Activated naive CD8-positive, alpha-beta T cell treated with anti-CD3 and anti-CD28 coated beads for 36 hours (primary cell): ENCODE measurements around the gene CPNE7. TPM values are rescaled to one million over a fixed set of nuclear protein-coding genes. Genes with fewer than 3 reads are reported as not detected.

Source experiments
- DNase-seq: peaks from one replicate; pipeline ENCODE4 v3.0.0; 2021
- H3K27ac Mint-ChIP-seq: one replicate; pipeline ENCODE4 v1.8.0; 2022; ENCODE audit warnings: mild to moderate bottlenecking, moderate library complexity, mixed read lengths
- H3K27me3 Mint-ChIP-seq: one replicate; pipeline ENCODE4 v1.8.0; 2022; ENCODE audit warnings: mild to moderate bottlenecking, mixed read lengths
- H3K36me3 Mint-ChIP-seq: one replicate; pipeline ENCODE4 v1.8.0; 2021; ENCODE audit warnings: mild to moderate bottlenecking, mixed read lengths
- H3K4me1 Mint-ChIP-seq: one replicate; pipeline ENCODE4 v1.8.0; 2021; ENCODE audit warnings: mixed read lengths
- H3K4me3 Mint-ChIP-seq: one replicate; pipeline ENCODE4 v1.8.0; 2022; ENCODE audit warnings: mild to moderate bottlenecking, moderate library complexity, mixed read lengths
- H3K9me3 Mint-ChIP-seq: one replicate; pipeline ENCODE4 v1.8.0; 2022; ENCODE audit warnings: mixed read lengths
- total RNA-seq, 2 experiments: library from RNA; stranded (reverse); gene quantifications; one replicate each; pipeline ENCODE4 v1.2.3, GENCODE V29; 2021

Gene CPNE7
- total RNA-seq, 2 experiments from 2014 or later: 5.7 to 6.0 TPM

GRCh38 chr16:89646270-89646669 is 70.7 kb downstream of the CPNE7 start:
- Mint-ChIP-seq H3K4me1 (no peaks in the 10 kb centered on the region), H3K4me3 (no peak overlapping the region), H3K27ac (no peak overlapping the region), H3K9me3 (no peaks in the 10 kb centered on the region), H3K27me3 (no peaks in the 10 kb centered on the region), H3K36me3 (peaks cover 11% of the 10 kb centered on the region)
- DNase-seq: no peak

Other genes with a start within 250 kb of the CPNE7 start
- 100 to 1,000 TPM; 129 to 142 TPM for gene ANKRD11, start 85.2 kb upstream of the CPNE7 start, total RNA-seq
- 10 to 100 TPM; 63.1 to 76.7 TPM for gene SPG7, start 67.4 kb upstream of the CPNE7 start, total RNA-seq
- 1,000 to 10,000 TPM; 2,814 to 2,845 TPM for gene RPL13, start 15.1 kb upstream of the CPNE7 start, total RNA-seq
- under 1 TPM in 1 of 2 experiments, not detected in 1; 0.16 TPM for gene DPEP1, start 37.9 kb downstream of the CPNE7 start, total RNA-seq
- 10 to 100 TPM; 70.7 to 73.9 TPM for gene CHMP1A, start 82.0 kb downstream of the CPNE7 start, total RNA-seq
- gene SPATA33, start 82.1 kb downstream of the CPNE7 start, total RNA-seq: 10 to 100 TPM in 1 of 2 experiments, 1 to 10 TPM in 1; 7.0 to 10.2 TPM
- gene CDK10, start 110.9 kb downstream of the CPNE7 start, total RNA-seq: 10 to 100 TPM; 72.9 to 77.0 TPM
- 1 to 10 TPM; 3.2 to 3.3 TPM for gene SPATA2L, start 125.9 kb downstream of the CPNE7 start, total RNA-seq
- gene VPS9D1, start 145.1 kb downstream of the CPNE7 start, total RNA-seq: 1 to 10 TPM; 1.6 TPM
- 10 to 100 TPM; 24.7 to 24.9 TPM for gene ZNF276, start 145.8 kb downstream of the CPNE7 start, total RNA-seq
- gene FANCA, start 240.9 kb downstream of the CPNE7 start, total RNA-seq: 10 to 100 TPM; 79.7 to 88.2 TPM